Measurements from ENCODE around the gene SH2D1A. TPM values are rescaled to one million over a fixed set of nuclear protein-coding genes. Genes with fewer than 3 reads are reported as not detected.

The SH2D1A gene
- not detected in 2 replicates for total RNA-seq

GRCh38 chrX:124346117-124346876, at the start of gene SH2D1A:
TSS of gene SH2D1A (plus strand) at chrX:124346563. CDS start at chrX:124346643, 80 bp downstream.

GRCh38 chrX:124332481-124333424, 13.6 kb upstream of the SH2D1A start, which contains the start of gene TEX13D:
TSS of gene TEX13D (plus strand) at chrX:124332660. CDS start at chrX:124332918, 258 bp downstream.

Small RNA genes lying within 50 kb of the gene (small RNA-seq; reads per million reads assigned to genes)
- not detected for gene AL022718.1

Other genes starting within 250 kb of the SH2D1A start
- gene TEX13D, start 13.9 kb upstream of the SH2D1A start, total RNA-seq: not detected in 2 replicates